HG03565 (cell line): ENCODE measurements around the gene CYTH3.
A peak's percentile ranks its signal among the peaks of the same experiment; 100 is the strongest.
"Not testable (repeated sequence)": the region's sequence is repeated elsewhere in the genome, so short reads cannot be mapped to it uniquely, and the experiment has no call there.

Experiments
- ATAC-seq: cut with Tn5 transposase; IDR thresholded peaks from one replicate; pipeline ENCODE4 v1.9.1; 2021; ENCODE audit warnings: mild to moderate bottlenecking, moderate library complexity; ENCODE audit not compliant: unreplicated experiment

The CYTH3 gene

DNA sequence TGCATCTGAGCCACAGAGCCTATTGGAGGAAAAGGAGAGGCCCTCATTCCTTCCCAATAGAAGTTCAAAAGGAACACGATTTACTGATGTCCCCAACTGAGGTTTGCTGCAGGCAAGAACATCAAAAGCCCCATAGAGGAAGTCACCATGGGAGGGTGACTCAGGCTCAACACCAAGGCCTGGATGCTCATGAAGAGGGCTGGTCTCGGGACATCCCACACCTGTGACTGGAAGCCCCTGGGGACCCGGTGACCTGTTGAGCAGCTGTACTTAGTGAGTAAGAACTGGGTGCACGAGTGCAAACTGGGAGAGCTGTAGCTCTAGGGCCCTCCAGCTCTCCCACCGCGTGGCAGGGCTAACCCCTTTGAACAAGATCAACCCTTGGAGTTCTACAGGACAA, 38.0 kb downstream of the CYTH3 start:
- peak; percentile 65 for ATAC-seq

DNA sequence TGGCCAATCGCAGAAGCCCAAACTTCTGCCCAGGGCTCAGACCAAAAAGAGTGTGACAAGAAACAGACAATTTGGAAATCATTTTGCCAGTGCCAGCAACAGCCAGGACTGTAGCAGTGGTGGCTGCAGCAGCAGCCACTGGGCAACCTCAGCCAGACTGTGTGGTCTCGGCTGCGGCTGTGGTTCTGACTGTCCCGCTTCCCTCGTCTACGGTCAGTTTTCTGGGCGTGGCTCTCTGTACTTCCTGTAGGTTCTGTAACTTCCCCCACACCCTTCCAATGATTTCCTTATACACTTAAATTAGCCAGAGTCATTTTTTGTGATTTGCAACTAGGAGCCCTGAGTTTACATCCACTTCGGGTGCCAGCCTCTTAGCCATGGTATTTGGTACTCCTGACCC, 39.9 kb downstream of the CYTH3 start:
- no peak for ATAC-seq

DNA sequence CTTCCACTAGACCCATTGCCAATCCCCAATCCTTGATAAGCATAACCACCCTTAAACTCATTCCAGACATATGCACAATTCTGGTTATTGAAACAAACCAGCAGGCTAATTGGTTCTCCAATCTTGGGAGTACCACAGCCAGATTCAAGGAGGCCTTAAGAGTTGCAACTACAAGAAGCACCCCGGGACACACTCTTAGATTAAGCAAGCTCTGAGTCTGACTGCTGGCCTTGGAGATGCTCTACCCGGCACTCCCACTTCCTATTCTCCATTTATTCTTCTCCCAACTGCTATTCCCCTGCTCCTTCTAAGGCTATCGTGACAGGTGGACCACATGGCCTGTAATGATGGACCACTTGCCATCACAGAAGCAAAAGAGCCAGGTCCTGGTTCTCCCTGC, 40.3 kb downstream of the CYTH3 start:
- no peak for ATAC-seq

GRCh38 chr7:6231184-6231583, 41.2 kb downstream of the CYTH3 start:
- ATAC-seq: no peak

DNA sequence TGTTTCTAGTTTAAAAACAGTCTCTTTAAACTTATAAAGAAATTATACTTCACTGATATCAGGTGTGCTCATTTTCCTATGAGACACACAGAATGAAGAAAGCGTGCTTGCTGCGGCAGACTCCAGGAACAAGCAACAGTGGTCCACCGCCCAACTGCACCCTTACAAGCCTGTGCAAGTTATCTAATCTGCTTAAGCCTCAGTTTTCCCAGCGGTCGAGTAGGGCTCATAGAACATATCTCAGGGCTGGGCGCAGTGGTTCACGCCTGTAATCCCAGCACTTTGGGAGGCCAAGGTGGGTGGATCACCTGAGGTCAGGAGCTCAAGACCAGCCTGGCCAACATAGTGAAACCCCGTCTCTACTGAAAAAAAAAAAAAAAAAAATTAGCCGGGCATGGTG, 43.1 kb downstream of the CYTH3 start:
- ATAC-seq: not testable (repeated sequence)

- ATAC-seq: peak; percentile 70
Observed at GRCh38 chr7:6228361-6229229, 43.8 kb downstream of the CYTH3 start.

DNA sequence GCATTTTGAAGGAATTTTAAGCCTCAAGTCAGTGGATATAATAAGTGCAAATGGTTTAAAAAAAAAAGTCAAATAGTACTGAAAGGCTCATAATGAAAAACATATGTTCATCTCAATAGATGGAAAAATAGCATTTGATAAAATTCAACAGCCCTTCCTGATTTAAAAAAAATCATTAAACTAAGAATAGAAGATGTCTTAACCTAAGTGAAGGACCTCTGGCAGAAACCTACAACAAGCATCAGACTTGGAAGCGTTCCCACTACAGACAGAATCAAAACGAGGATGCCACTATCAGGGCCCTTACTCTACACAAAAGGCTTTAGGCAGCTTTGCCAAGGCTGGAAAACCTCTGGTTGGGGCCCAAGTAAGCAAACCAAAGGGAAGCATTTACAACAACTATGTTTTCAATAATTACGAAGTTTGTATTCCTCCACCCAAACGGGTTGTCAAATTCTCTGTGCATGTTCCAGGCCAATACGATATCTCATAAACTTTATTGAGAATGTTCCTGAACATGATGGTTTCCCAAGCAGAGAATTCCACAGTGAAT, 45.1 kb downstream of the CYTH3 start:
- ATAC-seq: no peak

DNA sequence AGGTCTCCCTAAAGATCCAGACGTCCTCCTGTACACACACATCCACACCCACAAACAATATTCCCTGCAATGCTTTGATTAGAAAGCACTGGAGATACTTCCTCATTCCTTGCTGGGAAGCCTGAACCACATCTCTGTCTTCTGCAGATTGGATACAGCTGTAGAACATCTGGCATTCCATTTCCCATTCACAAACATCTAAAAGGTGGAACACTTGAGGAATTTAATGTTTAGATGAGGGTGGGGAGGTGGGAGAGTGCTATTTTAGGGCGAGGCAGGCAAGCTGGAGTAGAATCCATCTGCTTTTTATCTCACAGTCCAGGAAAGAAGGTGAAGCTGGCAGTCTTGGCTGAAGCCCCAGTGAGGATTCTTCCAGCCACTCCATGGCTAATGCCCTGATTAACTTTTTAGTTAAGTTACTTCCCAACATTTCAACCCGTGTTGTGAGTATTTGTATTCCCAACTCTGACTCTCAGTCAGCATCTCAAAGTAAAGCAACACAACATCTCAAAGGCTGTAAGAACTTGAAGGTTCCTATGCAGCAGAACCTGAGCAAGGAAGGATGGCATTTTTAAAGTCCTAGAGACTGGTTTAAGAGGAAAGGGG, 46.1 kb downstream of the CYTH3 start:
- ATAC-seq: no peak

DNA sequence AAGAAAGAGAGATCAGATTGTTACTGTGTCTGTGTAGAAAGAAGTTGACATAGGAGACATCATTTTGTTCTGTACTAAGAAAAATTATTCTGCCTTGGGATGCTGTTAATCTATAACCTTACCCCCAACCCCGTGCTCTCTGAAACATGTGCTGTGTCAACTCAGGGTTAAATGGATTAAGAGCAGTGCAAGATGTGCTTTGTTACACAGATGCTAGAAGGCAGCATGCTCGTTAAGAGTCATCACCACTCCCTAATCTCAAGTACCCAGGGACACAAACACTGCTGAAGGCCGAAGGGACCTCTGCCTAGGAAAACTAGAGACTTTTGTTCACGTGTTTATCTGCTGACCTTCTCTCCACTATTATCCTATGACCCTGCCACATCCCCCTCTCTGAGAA, 49.0 kb downstream of the CYTH3 start:
- ATAC-seq: not testable (repeated sequence)

GRCh38 chr7:6223010-6223409, 49.4 kb downstream of the CYTH3 start:
- ATAC-seq: not testable (repeated sequence)

DNA sequence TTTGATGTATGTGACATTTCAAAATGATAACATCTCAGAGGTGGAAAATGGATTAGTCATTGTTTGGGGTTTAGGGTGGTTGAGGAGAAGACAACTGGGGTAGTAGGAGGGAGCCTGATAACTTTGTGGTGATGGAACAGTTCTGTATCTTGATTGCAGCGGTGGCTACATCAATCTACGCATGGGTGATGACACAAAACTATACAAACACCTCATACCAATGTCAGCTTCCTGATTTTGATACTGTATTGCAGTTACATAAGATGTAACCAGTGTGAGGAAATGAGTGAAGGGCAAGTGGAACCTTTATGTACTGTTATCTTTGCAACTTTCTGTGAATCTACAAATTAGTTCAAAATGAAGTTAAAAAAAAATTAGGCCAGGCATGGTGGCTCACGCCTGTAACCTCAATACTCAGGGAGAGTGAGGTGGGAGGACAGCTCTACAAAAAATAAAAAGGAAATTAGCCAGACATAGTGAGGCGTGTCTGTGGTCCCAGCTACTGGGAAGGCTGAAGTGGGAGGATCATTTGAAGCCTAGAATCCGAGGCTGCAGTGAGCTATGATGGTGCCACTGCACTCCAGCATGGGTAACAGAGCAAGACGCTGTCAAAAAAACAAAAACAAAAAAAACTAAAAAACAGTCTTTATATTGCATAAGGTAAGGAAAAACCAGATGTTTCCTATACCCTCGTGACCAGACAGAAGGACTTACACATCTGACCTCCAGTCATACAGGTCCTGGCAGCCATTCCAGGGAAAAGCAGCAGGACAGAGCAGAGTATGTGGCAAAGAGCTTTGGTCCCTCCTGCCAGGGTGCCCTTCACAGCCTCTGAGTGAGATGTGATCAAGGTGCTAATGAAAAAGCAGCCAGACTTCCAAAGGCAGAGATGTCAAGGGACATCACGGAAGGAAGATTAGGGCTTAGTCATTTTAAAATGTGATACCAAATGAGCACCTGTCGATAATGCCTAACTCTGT, 50.8 kb downstream of the CYTH3 start:
- ATAC-seq: peak; percentile 46

DNA sequence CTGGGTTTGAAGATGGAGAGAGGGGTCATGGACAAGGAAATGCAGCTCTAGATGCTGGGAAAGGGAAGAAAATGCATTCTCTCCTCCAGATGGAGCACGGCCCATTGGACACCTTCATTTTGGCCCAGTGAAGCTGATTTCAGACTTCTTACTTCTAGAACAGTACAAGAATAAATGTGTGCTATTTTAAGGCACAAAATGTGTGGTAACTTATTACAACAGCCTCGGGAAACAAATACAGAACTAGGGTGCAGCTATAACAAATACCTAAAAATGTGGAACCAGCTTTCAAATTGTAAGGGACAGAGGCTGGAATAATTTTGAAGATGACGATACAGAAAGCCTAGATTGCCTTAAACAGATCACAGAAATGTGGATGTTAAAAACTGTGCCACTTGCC, 54.1 kb downstream of the CYTH3 start:
- no peak for ATAC-seq

GRCh38 chr7:6212008-6212407, 60.4 kb downstream of the CYTH3 start:
- ATAC-seq: no peak

DNA sequence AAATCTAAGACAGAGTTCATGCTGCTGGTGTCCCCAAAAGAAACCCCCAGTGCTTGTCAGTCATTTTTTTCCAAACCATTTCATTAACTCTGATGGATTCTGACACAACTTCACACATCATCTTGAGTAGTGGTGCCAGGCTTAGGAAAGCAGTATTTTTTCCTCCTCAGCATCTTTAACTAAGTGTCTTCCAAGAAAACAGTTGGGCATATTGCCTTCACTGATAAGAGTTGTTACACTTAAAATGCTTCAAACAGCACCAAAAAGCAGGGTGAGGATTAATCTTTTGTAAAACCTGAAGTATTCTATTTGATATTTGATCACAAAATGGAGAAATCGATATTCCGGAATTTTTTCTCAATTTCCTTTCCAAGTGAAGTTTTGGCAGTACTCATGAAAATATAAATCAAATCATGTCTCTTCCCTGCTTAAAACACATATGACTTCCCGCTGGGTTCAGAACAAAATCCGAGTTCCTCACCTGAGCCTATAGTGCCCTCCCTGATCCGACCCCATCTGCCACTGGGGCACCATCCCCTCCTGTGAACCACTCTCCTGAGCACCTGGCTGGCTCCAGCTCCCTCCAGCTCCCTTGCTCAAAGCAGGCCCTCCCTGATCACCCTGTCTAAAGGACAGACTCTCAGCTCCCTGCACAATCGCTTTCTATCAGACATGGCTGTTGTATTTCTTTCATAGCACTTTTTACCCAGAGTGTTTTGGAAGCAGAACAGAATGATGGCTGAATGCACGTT, 61.6 kb downstream of the CYTH3 start:
- no peak for ATAC-seq

GRCh38 chr7:6209340-6209739, 63.1 kb downstream of the CYTH3 start:
- no peak for ATAC-seq

DNA sequence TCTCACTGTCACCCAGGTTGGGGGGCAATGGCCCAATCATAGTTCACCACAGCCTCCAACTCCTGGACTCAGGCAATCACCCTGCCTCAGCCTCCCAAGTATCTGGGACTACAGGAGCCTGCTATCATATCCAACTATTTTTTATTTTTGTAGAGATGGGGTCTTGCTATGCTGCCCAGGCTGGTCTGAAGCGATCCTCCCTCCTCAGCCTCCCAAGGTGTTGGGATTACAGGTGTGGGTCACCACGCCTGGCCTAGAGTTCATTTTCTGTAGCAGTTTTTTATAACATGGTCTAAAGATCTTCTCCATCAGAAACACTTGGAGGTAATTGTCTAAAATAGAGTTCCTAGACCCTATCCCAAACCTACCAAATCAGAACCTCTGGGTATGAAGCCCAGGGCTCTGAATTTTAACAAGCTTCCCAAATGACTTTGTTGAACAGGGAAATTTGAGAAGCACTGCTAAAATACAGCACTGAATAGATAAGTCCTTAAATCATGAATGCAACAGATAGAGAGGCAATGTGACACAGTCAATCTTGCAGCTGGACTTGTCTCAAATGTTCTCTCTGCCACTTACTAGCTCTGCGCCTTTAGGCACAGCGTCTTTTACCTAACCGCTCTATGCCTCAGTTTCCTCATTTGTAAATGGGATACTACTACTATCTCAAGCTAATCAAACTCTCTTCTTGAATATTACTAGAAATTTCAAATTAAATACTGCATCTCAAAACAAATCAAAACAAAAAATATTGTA, 63.7 kb downstream of the CYTH3 start:
- ATAC-seq: no peak

- ATAC-seq: no peak
Observed at GRCh38 chr7:6205971-6206660, 66.3 kb downstream of the CYTH3 start.

- ATAC-seq: no peak
Observed at GRCh38 chr7:6203381-6203780, 69.0 kb downstream of the CYTH3 start.

DNA sequence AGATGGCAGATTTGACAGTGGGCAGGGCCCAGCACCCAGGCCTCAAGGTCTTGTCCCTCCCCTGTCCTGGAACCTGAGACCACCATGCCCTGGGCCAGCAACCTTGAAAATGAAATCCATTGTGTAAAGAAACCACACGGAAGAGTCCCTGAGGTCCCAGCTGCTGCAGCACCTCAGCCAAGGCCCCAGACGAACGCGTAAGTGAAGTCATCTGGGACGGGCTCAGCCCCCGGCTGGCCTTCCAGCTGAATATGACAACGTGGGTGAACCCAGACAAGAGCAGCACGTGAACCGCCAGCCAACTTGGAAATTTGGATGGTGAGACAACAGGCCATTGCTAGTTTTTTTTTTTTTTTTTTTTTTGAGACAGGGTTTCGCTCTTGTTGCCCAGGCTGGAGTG, 70.3 kb downstream of the CYTH3 start:
- ATAC-seq: no peak
